GM10847 (cell line): ENCODE data around the gene RIT1.

Experiments
- POLR2A ChIP-seq: IDR thresholded peaks from 2 replicates; pipeline ENCODE4 v1.6.1; 2011; ENCODE audit not compliant: insufficient read length; ENCODE audit errors: extremely low read depth

The RIT1 gene

GRCh38 chr1:155940993-155941844 lies 30.1 kb upstream of the RIT1 start, which contains the start of gene RXFP4:
Gene RXFP4 (plus strand): TSS chr1:155941638. CDS start chr1:155941710, 72 bp downstream.
- TF ChIP-seq POLR2A = no peak

- TF ChIP-seq POLR2A = no peak
These were observed 29.4 kb upstream of the RIT1 start for GRCh38 chr1:155940482-155940992.

- no peak for TF ChIP-seq POLR2A
These were observed 27.1 kb upstream of the RIT1 start for GRCh38 chr1:155938220-155938627.

- TF ChIP-seq POLR2A = no peak
These were observed 23.9 kb upstream of the RIT1 start for GRCh38 chr1:155934936-155935590.

GRCh38 chr1:155934097-155934935 lies 23.2 kb upstream of the RIT1 start, which contains the start of gene KHDC4:
Gene KHDC4 (minus strand): TSS chr1:155934413. CDS start chr1:155934373, 40 bp downstream.
- TF ChIP-seq POLR2A = peak; percentile 96

- no peak for TF ChIP-seq POLR2A
These were observed 22.5 kb upstream of the RIT1 start for GRCh38 chr1:155933591-155934096.

GRCh38 chr1:155932487-155932886 lies 21.3 kb upstream of the RIT1 start:
- TF ChIP-seq POLR2A = no peak

- no peak for TF ChIP-seq POLR2A
These were observed 20.9 kb upstream of the RIT1 start for GRCh38 chr1:155932081-155932480.

GRCh38 chr1:155931332-155932038 lies 20.3 kb upstream of the RIT1 start:
- no peak for TF ChIP-seq POLR2A

- TF ChIP-seq POLR2A = no peak
These were observed 17.9 kb upstream of the RIT1 start for GRCh38 chr1:155929057-155929456.

GRCh38 chr1:155925506-155925905 lies 14.4 kb upstream of the RIT1 start:
- TF ChIP-seq POLR2A = no peak

GRCh38 chr1:155920717-155921116 lies 9.6 kb upstream of the RIT1 start:
- no peak for TF ChIP-seq POLR2A

GRCh38 chr1:155919801-155920200 lies 8.7 kb upstream of the RIT1 start:
- no peak for TF ChIP-seq POLR2A

- TF ChIP-seq POLR2A = no peak
These were observed 7.5 kb upstream of the RIT1 start for GRCh38 chr1:155918660-155919059.

- TF ChIP-seq POLR2A = no peak
These were observed 3.0 kb upstream of the RIT1 start for GRCh38 chr1:155913969-155914757.
